Adrenal gland (tissue), 5 donors: ENCODE data around the gene THBD.

ENCODE experiments used
- CTCF ChIP-seq, 6 experiments: fragments of 450-650 bp in 4 of 6; fragments of 200-600 bp in 2 of 6; sonication (generic) in 1 of 6; IDR thresholded peaks; 1 replicate in 5 of 6; 2 replicates in 1 of 6; pipeline versions ENCODE4 v1.5.1 to v1.8.0; 2016 to 2021; ENCODE audit warnings: antibody characterized with exemption in 6 of 6, mild to moderate bottlenecking in 2 of 6, moderate library complexity in 1 of 6
- POLR2A ChIP-seq, 2 donors: fragments of 450-650 bp; IDR thresholded peaks; one replicate each; pipeline ENCODE4 v1.6.1; 2017; ENCODE audit warnings: antibody characterized with exemption in 2 of 2, mild to moderate bottlenecking in 2 of 2, moderate library complexity in 1 of 2
- donor health status: DM: no; HTN: no; CAD: no.

GRCh38 chr20:23077277-23077676, 27.8 kb upstream of the THBD start:
- no peak for TF ChIP-seq CTCF (IDR thresholded peaks at IDR 0.05)
- no peak for TF ChIP-seq POLR2A (IDR thresholded peaks at IDR 0.05)
